Measurements from ENCODE around the gene LRRC75A.

GRCh38 chr17:16493531-16494046 lies 1.6 kb upstream of the LRRC75A start:
- TF ChIP-seq CTCF (IDR thresholded peaks at IDR 0.05): no peak
- TF ChIP-seq POLR2A (IDR thresholded peaks at IDR 0.05): no peak
- TF ChIP-seq POLR2AphosphoS5 (IDR thresholded peaks at IDR 0.05): no peak
